ENCODE results near the gene GCC2.

GRCh38 chr2:108477099-108477498 is 28.1 kb downstream of the GCC2 start:
- no peak for TF ChIP-seq CTCF (IDR thresholded peaks at IDR 0.05)
- TF ChIP-seq POLR2A (IDR thresholded peaks at IDR 0.05) = no peak
